HCT116 (cell line): ENCODE measurements around the gene DEPDC4.

ENCODE experiments used
- EZH2 ChIP-seq: fragments of 200-600 bp; sonication (generic); IDR thresholded peaks from 2 replicates; pipeline ENCODE4 v1.6.1; 2017; ENCODE audit warnings: antibody characterized with exemption, mixed run types
- POLR2AphosphoS5 ChIP-seq: IDR thresholded peaks from 2 replicates; pipeline ENCODE4 v1.6.1; 2011; ENCODE audit warnings: mild to moderate bottlenecking, low read depth, low read length, moderate library complexity
- RAD21 ChIP-seq: IDR thresholded peaks from 2 replicates; pipeline ENCODE4 v1.6.1; 2012; ENCODE audit warnings: low read depth, mild to moderate bottlenecking
- SIN3A ChIP-seq: IDR thresholded peaks from 2 replicates; pipeline ENCODE4 v1.6.1; 2012; ENCODE audit warnings: low read depth
- ZFX ChIP-seq: fragments of 450-650 bp; IDR thresholded peaks from 2 replicates; pipeline ENCODE4 v1.6.1; 2017
- TF ChIP-seq, protein P1 (sequence below), 3 experiments: fragments of 200-600 bp in 1 of 3; sonication (generic) in 1 of 3; IDR thresholded peaks in 2 of 3; conservative IDR thresholded peaks in 1 of 3; 2 replicates each; pipeline ENCODE4 v1.5.1; 2012 to 2017; ENCODE audit warnings: low read depth in 2 of 3, low read length in 2 of 3, antibody characterized with exemption in 1 of 3, borderline replicate concordance in 1 of 3, control low read depth in 1 of 3, mild to moderate bottlenecking in 1 of 3, mixed read lengths in 1 of 3, mixed run types in 1 of 3, moderate library complexity in 1 of 3; ENCODE audit not compliant: insufficient read depth in 1 of 3

DNA sequence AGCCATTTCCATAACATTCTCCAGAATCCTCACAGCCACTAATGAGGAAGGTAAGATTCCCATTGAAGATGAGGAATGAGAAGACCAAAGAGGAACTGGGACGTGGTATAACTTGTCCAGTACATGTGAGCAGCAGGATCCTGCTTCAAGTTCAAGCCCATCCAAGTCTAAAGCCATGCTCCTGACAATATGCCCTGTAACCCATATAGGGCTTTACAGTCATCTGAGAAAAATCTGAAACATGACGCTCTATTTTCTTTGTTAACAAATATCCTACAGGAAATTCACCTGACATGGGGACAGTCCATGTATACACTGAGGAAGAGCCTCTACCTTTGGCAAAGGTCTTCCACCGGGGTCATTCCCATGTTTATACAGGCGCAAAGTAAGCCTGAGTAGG lies 69.4 kb downstream of the DEPDC4 start:
- TF ChIP-seq, protein P1, sequence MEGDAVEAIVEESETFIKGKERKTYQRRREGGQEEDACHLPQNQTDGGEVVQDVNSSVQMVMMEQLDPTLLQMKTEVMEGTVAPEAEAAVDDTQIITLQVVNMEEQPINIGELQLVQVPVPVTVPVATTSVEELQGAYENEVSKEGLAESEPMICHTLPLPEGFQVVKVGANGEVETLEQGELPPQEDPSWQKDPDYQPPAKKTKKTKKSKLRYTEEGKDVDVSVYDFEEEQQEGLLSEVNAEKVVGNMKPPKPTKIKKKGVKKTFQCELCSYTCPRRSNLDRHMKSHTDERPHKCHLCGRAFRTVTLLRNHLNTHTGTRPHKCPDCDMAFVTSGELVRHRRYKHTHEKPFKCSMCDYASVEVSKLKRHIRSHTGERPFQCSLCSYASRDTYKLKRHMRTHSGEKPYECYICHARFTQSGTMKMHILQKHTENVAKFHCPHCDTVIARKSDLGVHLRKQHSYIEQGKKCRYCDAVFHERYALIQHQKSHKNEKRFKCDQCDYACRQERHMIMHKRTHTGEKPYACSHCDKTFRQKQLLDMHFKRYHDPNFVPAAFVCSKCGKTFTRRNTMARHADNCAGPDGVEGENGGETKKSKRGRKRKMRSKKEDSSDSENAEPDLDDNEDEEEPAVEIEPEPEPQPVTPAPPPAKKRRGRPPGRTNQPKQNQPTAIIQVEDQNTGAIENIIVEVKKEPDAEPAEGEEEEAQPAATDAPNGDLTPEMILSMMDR (IDR thresholded peaks at IDR 0.05 in 2 of 3, conservative IDR thresholded peaks at IDR 0.05 in 1 of 3; ENCODE audit: borderline replicate concordance in 1 of 3, insufficient read depth in 1 of 3, low read depth in 2 of 3, low read length in 2 of 3): no peak
- TF ChIP-seq RAD21: no peak
- TF ChIP-seq SIN3A: no peak
- TF ChIP-seq EZH2: no peak
- TF ChIP-seq ZFX: no peak
- TF ChIP-seq POLR2AphosphoS5: no peak
